ENCODE measurements around the gene CRYBG2. TPM values are rescaled to one million over a fixed set of nuclear protein-coding genes. Genes with fewer than 3 reads are reported as not detected.

CRYBG2 gene
- total RNA-seq = not detected

- peaks cover 6 to 15% (median 9%) of the 10 kb centered on the region in 3 donors for H3K27me3 ChIP-seq
- H3K4me1 ChIP-seq = no peaks in the 10 kb centered on the region
- TF ChIP-seq CTCF (IDR thresholded peaks at IDR 0.05 in 4 of 5, conservative IDR thresholded peaks at IDR 0.05 in 1 of 5) = no peak
- no peak for TF ChIP-seq POLR2A (IDR thresholded peaks at IDR 0.05)
- in situ Hi-C loops (cut with MboI; ENCODE audit: low sequenced_read_pairs in 4 of 4) (no loop called here), intact Hi-C loops (cut with DNase I; ENCODE audit: low total_unique reads) (no loop called here)
- ATAC-seq = no peak
- no peak within 1 kb of the TSS for H3K27ac ChIP-seq
- no peaks in the 10 kb centered on the region for H3K36me3 ChIP-seq
- H3K4me3 ChIP-seq = no peak within 1 kb of the TSS
- DNase-seq = no peak
- no peaks in the 10 kb centered on the region for H3K9me3 ChIP-seq
These were observed at the start of gene CRYBG2 for GRCh38 chr1:26353976-26354820. Gene CRYBG2 (minus strand): TSS chr1:26354130. CDS start chr1:26346657, 7,473 bp downstream.

- ATAC-seq (no peak), DNase-seq (no peak)
- intact Hi-C loops (cut with DNase I; ENCODE audit: low total_unique reads) (no loop called here), in situ Hi-C loops (cut with MboI; ENCODE audit: low sequenced_read_pairs in 4 of 4) (no loop called here)
- Histone ChIP-seq H3K4me1 (no peaks in the 10 kb centered on the region), H3K36me3 (no peaks in the 10 kb centered on the region), H3K4me3 (no peak overlapping the region), H3K27ac (no peak overlapping the region), H3K27me3 (peaks cover 0 to 4% (median 0%) of the 10 kb centered on the region in 3 donors), H3K9me3 (no peaks in the 10 kb centered on the region)
- no peak for TF ChIP-seq POLR2A (IDR thresholded peaks at IDR 0.05)
- no peak for TF ChIP-seq CTCF (IDR thresholded peaks at IDR 0.05 in 4 of 5, conservative IDR thresholded peaks at IDR 0.05 in 1 of 5)
These were observed 49.7 kb upstream of the CRYBG2 start for GRCh38 chr1:26403656-26404055.

- no peaks in the 10 kb centered on the region for H3K9me3 ChIP-seq
- TF ChIP-seq POLR2A (IDR thresholded peaks at IDR 0.05) (no peak), CTCF (IDR thresholded peaks at IDR 0.05 in 4 of 5, conservative IDR thresholded peaks at IDR 0.05 in 1 of 5) (no peak)
- no peak overlapping the region for H3K27ac ChIP-seq
- DNase-seq = no peak
- H3K4me1 ChIP-seq = no peaks in the 10 kb centered on the region
- peaks cover 0 to 4% (median 0%) of the 10 kb centered on the region in 3 donors for H3K27me3 ChIP-seq
- ATAC-seq = no peak
- intact Hi-C loops (cut with DNase I; ENCODE audit: low total_unique reads) = no loop called here
- H3K36me3 ChIP-seq = no peaks in the 10 kb centered on the region
- no peak overlapping the region for H3K4me3 ChIP-seq
- in situ Hi-C loops (cut with MboI; ENCODE audit: low sequenced_read_pairs in 4 of 4) = no loop called here
These were observed 48.0 kb upstream of the CRYBG2 start for GRCh38 chr1:26401891-26402290.

- no peak for TF ChIP-seq CTCF (IDR thresholded peaks at IDR 0.05 in 4 of 5, conservative IDR thresholded peaks at IDR 0.05 in 1 of 5)
- no peak for TF ChIP-seq POLR2A (IDR thresholded peaks at IDR 0.05)
- Histone ChIP-seq H3K36me3 (no peaks in the 10 kb centered on the region), H3K9me3 (no peaks in the 10 kb centered on the region), H3K27ac (no peak overlapping the region), H3K4me3 (no peak overlapping the region), H3K4me1 (no peaks in the 10 kb centered on the region), H3K27me3 (peaks cover 0 to 4% (median 0%) of the 10 kb centered on the region in 3 donors)
- intact Hi-C loops (cut with DNase I; ENCODE audit: low total_unique reads) (no loop called here), in situ Hi-C loops (cut with MboI; ENCODE audit: low sequenced_read_pairs in 4 of 4) (no loop called here)
- DNase-seq (no peak), ATAC-seq (no peak)
These were observed 45.1 kb upstream of the CRYBG2 start for GRCh38 chr1:26399034-26399433.

Data from gastrocnemius medialis (tissue), 4 donors.